ENCODE data around the gene LYRM7.

The LYRM7 gene

GRCh38 chr5:131148835-131149234, 21.9 kb upstream of the LYRM7 start:
- TF ChIP-seq, protein P1, sequence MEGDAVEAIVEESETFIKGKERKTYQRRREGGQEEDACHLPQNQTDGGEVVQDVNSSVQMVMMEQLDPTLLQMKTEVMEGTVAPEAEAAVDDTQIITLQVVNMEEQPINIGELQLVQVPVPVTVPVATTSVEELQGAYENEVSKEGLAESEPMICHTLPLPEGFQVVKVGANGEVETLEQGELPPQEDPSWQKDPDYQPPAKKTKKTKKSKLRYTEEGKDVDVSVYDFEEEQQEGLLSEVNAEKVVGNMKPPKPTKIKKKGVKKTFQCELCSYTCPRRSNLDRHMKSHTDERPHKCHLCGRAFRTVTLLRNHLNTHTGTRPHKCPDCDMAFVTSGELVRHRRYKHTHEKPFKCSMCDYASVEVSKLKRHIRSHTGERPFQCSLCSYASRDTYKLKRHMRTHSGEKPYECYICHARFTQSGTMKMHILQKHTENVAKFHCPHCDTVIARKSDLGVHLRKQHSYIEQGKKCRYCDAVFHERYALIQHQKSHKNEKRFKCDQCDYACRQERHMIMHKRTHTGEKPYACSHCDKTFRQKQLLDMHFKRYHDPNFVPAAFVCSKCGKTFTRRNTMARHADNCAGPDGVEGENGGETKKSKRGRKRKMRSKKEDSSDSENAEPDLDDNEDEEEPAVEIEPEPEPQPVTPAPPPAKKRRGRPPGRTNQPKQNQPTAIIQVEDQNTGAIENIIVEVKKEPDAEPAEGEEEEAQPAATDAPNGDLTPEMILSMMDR (IDR thresholded peaks at IDR 0.05; ENCODE audit: low read length, missing control alignments), result no peak
- H3K4me3 ChIP-seq (replicated peaks; ENCODE audit: low read depth, low read length), result no peak overlapping the region
- DNase-seq (ENCODE audit: low read depth), result no peak

DNA sequence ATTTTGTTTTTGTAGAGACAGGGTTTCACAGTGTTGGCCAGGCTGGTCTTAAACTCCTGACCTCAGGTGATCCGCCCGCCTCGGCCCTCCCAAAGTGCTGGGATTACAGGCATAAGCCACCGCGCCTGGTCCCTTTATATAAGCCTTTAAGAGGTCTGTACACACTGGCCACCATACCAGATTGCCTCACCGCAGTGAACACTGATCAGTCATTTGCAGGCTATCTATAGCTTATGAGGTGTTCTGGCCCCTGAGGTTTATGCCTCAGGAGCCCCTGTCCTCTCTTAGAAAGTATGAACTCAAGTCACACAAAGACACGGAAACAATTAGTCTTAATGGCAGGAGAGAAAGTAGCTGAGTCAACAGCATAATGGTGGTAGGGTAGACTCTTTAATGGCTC, 20.3 kb upstream of the LYRM7 start:
- TF ChIP-seq, protein P1 (IDR thresholded peaks at IDR 0.05; ENCODE audit: low read length, missing control alignments), result no peak
- no peak for DNase-seq (ENCODE audit: low read depth)
- no peak overlapping the region for H3K4me3 ChIP-seq (replicated peaks; ENCODE audit: low read depth, low read length)

- no peak for DNase-seq (ENCODE audit: low read depth)
- TF ChIP-seq, protein P1 (IDR thresholded peaks at IDR 0.05; ENCODE audit: low read length, missing control alignments), result no peak
- no peak overlapping the region for H3K4me3 ChIP-seq (replicated peaks; ENCODE audit: low read depth, low read length)
Observed at GRCh38 chr5:131151216-131151615, 19.5 kb upstream of the LYRM7 start.

- no peak overlapping the region for H3K4me3 ChIP-seq (replicated peaks; ENCODE audit: low read depth, low read length)
- TF ChIP-seq, protein P1 (IDR thresholded peaks at IDR 0.05; ENCODE audit: low read length, missing control alignments), result no peak
- DNase-seq (ENCODE audit: low read depth), result no peak
Observed at GRCh38 chr5:131156385-131156784, 14.4 kb upstream of the LYRM7 start.

DNA sequence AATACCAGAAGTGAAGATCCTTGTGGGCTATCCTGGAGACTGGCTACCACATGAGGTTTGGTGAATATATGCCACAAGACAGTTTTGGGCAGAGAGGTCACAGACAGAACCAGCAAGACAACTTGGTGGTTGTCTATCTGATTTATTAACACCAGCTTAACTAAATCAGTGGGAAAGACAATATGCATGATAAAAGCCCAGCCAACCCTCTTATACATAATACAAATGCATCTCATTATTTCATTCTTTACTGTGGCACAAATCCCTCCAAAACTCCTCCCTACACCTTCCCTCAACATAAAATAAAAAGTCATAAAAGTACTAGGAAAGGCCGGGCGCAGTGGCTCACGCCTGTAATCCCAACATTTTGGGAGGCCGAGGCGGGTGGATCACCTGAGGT, 13.8 kb upstream of the LYRM7 start:
- no peak overlapping the region for H3K4me3 ChIP-seq (replicated peaks; ENCODE audit: low read depth, low read length)
- DNase-seq (ENCODE audit: low read depth), result no peak
- TF ChIP-seq, protein P1 (IDR thresholded peaks at IDR 0.05; ENCODE audit: low read length, missing control alignments), result no peak

DNA sequence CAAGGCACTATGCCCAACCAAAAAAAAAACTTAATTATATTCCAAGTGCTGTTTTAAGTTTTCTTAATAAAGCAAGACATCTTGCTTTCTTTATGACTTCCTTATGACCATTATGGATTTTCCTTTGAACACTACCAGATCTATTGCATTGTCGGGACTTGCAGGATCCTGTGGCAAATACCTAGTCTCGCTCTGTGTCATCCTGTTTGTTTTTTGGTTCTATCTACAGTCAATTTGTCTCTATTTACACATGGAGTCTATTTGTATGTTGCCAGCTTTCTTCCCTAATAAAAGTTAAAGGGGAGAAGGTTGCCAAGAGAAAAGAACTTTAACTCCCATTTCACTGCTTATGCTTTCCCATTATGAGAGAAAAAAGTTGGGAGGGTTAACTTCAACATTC, 10.6 kb upstream of the LYRM7 start:
- no peak for DNase-seq (ENCODE audit: low read depth)
- no peak overlapping the region for H3K4me3 ChIP-seq (replicated peaks; ENCODE audit: low read depth, low read length)
- TF ChIP-seq, protein P1 (IDR thresholded peaks at IDR 0.05; ENCODE audit: low read length, missing control alignments), result no peak

GRCh38 chr5:131163276-131164119, 7.2 kb upstream of the LYRM7 start:
- peak; percentile 51 for DNase-seq (ENCODE audit: low read depth)
- TF ChIP-seq, protein P1 (IDR thresholded peaks at IDR 0.05; ENCODE audit: low read length, missing control alignments), result no peak
- H3K4me3 ChIP-seq (replicated peaks; ENCODE audit: low read depth, low read length), result peak overlapping the region; percentile 96
